ENCODE data around the gene LRRC56. TPM values are rescaled to one million over a fixed set of nuclear protein-coding genes. Genes with fewer than 3 reads are reported as not detected.

The LRRC56 gene
- total and polyA plus RNA-seq, 2 of the 13 experiments (the other 11 are each of a cell fraction or from before 2014, with no cell fraction given), result 0.11 to 0.29 TPM

- TF ChIP-seq, protein P1, sequence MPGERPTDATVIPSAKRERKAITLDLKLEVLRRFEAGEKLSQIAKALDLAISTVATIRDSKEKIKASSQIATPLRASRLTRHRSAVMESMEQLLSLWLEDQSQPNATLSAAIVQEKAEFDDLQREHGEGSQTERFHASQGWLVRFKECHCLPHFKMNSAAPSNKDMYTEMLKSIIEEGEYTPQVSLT (CRISPR knock-in tag; IDR thresholded peaks at IDR 0.05; ENCODE audit: borderline replicate concordance, low read depth), result no peak
- no peak for TF ChIP-seq NFRKB (IDR thresholded peaks at IDR 0.05)
- TF ChIP-seq, protein P2, sequence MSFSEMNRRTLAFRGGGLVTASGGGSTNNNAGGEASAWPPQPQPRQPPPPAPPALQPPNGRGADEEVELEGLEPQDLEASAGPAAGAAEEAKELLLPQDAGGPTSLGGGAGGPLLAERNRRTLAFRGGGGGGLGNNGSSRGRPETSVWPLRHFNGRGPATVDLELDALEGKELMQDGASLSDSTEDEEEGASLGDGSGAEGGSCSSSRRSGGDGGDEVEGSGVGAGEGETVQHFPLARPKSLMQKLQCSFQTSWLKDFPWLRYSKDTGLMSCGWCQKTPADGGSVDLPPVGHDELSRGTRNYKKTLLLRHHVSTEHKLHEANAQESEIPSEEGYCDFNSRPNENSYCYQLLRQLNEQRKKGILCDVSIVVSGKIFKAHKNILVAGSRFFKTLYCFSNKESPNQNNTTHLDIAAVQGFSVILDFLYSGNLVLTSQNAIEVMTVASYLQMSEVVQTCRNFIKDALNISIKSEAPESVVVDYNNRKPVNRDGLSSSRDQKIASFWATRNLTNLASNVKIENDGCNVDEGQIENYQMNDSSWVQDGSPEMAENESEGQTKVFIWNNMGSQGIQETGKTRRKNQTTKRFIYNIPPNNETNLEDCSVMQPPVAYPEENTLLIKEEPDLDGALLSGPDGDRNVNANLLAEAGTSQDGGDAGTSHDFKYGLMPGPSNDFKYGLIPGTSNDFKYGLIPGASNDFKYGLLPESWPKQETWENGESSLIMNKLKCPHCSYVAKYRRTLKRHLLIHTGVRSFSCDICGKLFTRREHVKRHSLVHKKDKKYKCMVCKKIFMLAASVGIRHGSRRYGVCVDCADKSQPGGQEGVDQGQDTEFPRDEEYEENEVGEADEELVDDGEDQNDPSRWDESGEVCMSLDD (CRISPR knock-in tag; IDR thresholded peaks at IDR 0.05; ENCODE audit: borderline replicate concordance), result no peak
- no peak for TF ChIP-seq LCORL (IDR thresholded peaks at IDR 0.05)
- no peak for TF ChIP-seq LCORL (CRISPR knock-in tag; IDR thresholded peaks at IDR 0.05)
- peak; percentile 72; the same call in 1 of the 2 replicates for TF ChIP-seq SSRP1 (CRISPR knock-in tag; IDR thresholded peaks at IDR 0.05)
- TF ChIP-seq GZF1 (CRISPR knock-in tag; IDR thresholded peaks at IDR 0.05), result no peak
- TF ChIP-seq ZNF430 (CRISPR knock-in tag; IDR thresholded peaks at IDR 0.05), result peak; percentile 45; the same call in 1 of the 2 replicates
- no peak for TF ChIP-seq ZZZ3 (CRISPR knock-in tag; IDR thresholded peaks at IDR 0.05; ENCODE audit: borderline replicate concordance)
- no peak; the same call in 1 of the 2 replicates for TF ChIP-seq ZNF687 (CRISPR knock-in tag; IDR thresholded peaks at IDR 0.05)
- no peak; the same call in 1 of the 2 replicates for TF ChIP-seq ZNF547 (CRISPR knock-in tag; IDR thresholded peaks at IDR 0.05)
- TF ChIP-seq CHCHD3 (CRISPR knock-in tag; IDR thresholded peaks at IDR 0.05), result no peak; the same call in 1 of the 2 replicates
- no peak for TF ChIP-seq SRSF4 (IDR thresholded peaks at IDR 0.05; ENCODE audit: low read depth, low read length, poor library complexity, severe bottlenecking)
- TF ChIP-seq HOXA9 (CRISPR knock-in tag; IDR thresholded peaks at IDR 0.05; ENCODE audit: borderline replicate concordance), result no peak
- no peak for TF ChIP-seq ZNF879 (CRISPR knock-in tag; IDR thresholded peaks at IDR 0.05)
- TF ChIP-seq ZEB1 (IDR thresholded peaks at IDR 0.05; ENCODE audit: insufficient replicate concordance, low read depth), result no peak
- TF ChIP-seq NCOA2 (CRISPR knock-in tag; IDR thresholded peaks at IDR 0.05), result no peak
- no peak for TF ChIP-seq MATR3 (CRISPR knock-in tag; IDR thresholded peaks at IDR 0.05)
- no peak for TF ChIP-seq ZFP1 (CRISPR knock-in tag; IDR thresholded peaks at IDR 0.05)
- no peak for TF ChIP-seq GTF3A (CRISPR knock-in tag; conservative IDR thresholded peaks at IDR 0.05)
- TF ChIP-seq ZNF350 (CRISPR knock-in tag; IDR thresholded peaks at IDR 0.05; ENCODE audit: borderline replicate concordance, low read depth), result no peak
Observed at GRCh38 chr11:506995-507726, 30.2 kb upstream of the LRRC56 start, which contains the start of gene RNH1 (continued).
